Sigmoid colon (tissue), 3 donors: ENCODE data around the gene GDPD5.

ENCODE experiments used
- POLR2A ChIP-seq, 2 donors: fragments of 450-650 bp; IDR thresholded peaks; one replicate each; pipeline ENCODE4 v1.6.1; 2016; ENCODE audit warnings: antibody characterized with exemption in 2 of 2, mild to moderate bottlenecking in 2 of 2, moderate library complexity in 2 of 2
- TF ChIP-seq, protein P1 (sequence below), 4 experiments: fragments of 450-650 bp in 3 of 4; fragments of 200-600 bp in 1 of 4; IDR thresholded peaks; one replicate each; pipeline ENCODE4 v1.5.1; 2016 to 2019; ENCODE audit warnings: antibody characterized with exemption in 4 of 4, mild to moderate bottlenecking in 3 of 4, moderate library complexity in 2 of 4

DNA sequence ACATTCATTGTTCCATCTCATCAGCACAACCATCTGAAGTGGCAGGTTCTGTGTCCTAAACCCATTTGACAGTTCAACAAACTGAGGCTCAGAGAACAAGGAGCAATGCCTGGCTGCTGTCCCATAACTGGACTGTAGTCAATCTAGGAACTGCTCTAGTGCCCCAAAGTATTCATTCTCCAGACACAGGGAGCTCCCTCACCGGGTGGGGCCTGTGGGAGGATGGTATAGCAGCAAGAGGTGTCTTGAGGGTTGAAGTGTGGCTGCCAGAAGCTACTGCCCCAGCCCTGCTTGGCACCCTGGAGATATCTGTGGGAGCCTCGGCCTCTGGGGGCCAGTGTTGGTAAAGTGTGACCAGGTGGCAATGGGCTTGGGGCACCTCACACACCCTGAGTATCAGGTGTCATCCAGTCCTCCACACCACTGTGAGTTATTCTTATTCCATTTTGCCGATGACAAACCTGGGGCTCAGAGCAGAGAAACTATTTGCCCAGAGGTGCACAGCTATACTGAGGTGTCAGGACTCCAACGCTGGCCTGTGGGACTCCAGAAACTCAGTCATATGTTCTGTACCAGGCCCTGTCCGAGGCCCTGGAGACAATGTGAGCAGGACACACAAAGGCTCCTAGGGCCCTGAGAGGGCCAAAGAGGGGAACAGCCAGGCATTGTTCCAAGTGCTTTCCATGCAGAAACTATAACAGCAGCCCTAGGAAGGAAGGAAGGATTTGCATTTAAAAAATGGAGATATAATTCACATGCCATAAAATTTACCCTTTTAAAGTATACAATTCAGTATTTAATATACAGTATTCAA lies 46.8 kb downstream of the GDPD5 start:
- TF ChIP-seq, protein P1, sequence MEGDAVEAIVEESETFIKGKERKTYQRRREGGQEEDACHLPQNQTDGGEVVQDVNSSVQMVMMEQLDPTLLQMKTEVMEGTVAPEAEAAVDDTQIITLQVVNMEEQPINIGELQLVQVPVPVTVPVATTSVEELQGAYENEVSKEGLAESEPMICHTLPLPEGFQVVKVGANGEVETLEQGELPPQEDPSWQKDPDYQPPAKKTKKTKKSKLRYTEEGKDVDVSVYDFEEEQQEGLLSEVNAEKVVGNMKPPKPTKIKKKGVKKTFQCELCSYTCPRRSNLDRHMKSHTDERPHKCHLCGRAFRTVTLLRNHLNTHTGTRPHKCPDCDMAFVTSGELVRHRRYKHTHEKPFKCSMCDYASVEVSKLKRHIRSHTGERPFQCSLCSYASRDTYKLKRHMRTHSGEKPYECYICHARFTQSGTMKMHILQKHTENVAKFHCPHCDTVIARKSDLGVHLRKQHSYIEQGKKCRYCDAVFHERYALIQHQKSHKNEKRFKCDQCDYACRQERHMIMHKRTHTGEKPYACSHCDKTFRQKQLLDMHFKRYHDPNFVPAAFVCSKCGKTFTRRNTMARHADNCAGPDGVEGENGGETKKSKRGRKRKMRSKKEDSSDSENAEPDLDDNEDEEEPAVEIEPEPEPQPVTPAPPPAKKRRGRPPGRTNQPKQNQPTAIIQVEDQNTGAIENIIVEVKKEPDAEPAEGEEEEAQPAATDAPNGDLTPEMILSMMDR (IDR thresholded peaks at IDR 0.05): no peak
- TF ChIP-seq POLR2A (IDR thresholded peaks at IDR 0.05): no peak
